HG03159 (cell line): ENCODE data around the gene KRTAP9-6.
"Not testable (repeated sequence)": the region's sequence is repeated elsewhere in the genome, so short reads cannot be mapped to it uniquely, and the experiment has no call there.

Experiments used
- ATAC-seq: cut with Tn5 transposase; IDR thresholded peaks from one replicate; pipeline ENCODE4 v1.9.1; 2021; ENCODE audit warnings: mild to moderate bottlenecking, moderate library complexity; ENCODE audit not compliant: unreplicated experiment

KRTAP9-6 gene

GRCh38 chr17:41265078-41265477 is at the start of gene KRTAP9-6:
Gene KRTAP9-6, plus strand, starts transcription at chr17:41265378. Its CDS starts 0 bp downstream, at chr17:41265378.
- no peak for ATAC-seq

GRCh38 chr17:41215681-41216080 is 49.5 kb upstream of the KRTAP9-6 start:
- no peak for ATAC-seq

- no peak for ATAC-seq
Observed at GRCh38 chr17:41223821-41224220, 41.4 kb upstream of the KRTAP9-6 start.

- no peak for ATAC-seq
Observed at GRCh38 chr17:41226051-41226450, 39.1 kb upstream of the KRTAP9-6 start.

- ATAC-seq, result not testable (repeated sequence)
Observed at GRCh38 chr17:41226598-41227095, 38.5 kb upstream of the KRTAP9-6 start, which contains the start of gene KRTAP9-2. Gene KRTAP9-2, plus strand, starts transcription at chr17:41226648. Its CDS starts 7 bp downstream, at chr17:41226655.

GRCh38 chr17:41230094-41230493 is 35.1 kb upstream of the KRTAP9-6 start:
- no peak for ATAC-seq

DNA sequence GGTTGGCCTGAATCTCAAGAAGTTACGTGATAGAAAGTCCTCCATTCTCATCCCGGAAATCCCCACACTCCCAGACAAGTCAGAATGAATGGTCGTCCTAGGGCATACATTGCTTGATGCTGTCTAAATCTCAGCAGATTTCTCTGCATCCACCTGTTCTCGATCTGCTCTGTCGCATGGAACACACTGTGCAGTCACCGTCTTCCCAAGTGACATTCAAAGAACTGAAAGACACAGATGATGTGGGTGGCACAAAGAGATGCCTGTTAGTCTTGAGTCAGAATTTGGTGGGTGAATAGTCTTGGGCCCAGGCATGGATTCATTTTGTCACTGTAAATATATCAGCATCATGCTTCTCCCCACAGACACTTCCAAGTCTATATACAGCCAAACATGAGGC is 33.4 kb upstream of the KRTAP9-6 start:
- ATAC-seq, result no peak

- ATAC-seq, result not testable (repeated sequence)
Observed at GRCh38 chr17:41232399-41233105, 32.6 kb upstream of the KRTAP9-6 start, which contains the start of gene KRTAP9-3. Gene KRTAP9-3, plus strand, starts transcription at chr17:41232449. Its CDS starts 53 bp downstream, at chr17:41232502.

DNA sequence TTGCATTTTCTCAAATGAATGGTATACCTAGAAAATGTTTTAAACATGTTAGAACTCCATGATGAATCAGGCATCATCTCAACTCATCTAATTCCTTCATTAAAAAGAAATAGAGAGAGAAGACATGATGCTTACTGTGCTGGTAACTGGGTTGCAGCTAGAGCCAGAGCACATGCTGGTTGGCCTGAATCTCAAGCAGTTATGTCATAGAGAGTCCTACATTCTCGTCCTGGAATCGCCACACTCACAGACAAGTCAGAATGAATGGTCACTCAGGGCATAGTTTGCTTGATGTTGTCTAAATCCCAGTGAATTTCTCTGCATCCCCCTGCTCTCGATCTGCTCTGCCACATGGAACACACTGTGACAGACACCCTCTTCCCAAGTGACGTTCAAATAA is 28.1 kb upstream of the KRTAP9-6 start:
- not testable (repeated sequence) for ATAC-seq

DNA sequence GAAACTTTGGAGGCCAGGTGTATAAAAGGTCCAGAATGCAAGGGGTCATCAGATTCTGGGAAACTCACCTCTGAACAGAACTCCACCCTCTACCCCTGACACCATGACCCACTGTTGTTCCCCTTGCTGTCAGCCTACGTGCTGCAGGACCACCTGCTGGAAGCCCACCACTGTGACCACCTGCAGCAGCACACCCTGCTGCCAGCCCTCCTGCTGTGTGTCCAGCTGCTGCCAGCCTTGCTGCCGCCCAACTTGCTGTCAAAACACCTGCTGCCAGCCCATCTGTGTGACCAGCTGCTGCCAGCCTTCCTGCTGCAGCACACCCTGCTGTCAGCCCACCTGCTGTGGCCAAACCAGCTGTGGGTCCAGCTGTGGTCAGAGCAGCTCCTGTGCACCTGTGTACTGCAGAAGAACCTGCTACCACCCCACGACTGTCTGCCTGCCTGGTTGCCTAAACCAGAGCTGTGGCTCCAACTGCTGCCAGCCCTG is 27.2 kb upstream of the KRTAP9-6 start, which contains the start of gene KRTAP9-8:
TSS of gene KRTAP9-8 (plus strand) at position 51 of the 489 bp plus-strand sequence. CDS start at position 104, 53 bp downstream.
- ATAC-seq, result not testable (repeated sequence)

DNA sequence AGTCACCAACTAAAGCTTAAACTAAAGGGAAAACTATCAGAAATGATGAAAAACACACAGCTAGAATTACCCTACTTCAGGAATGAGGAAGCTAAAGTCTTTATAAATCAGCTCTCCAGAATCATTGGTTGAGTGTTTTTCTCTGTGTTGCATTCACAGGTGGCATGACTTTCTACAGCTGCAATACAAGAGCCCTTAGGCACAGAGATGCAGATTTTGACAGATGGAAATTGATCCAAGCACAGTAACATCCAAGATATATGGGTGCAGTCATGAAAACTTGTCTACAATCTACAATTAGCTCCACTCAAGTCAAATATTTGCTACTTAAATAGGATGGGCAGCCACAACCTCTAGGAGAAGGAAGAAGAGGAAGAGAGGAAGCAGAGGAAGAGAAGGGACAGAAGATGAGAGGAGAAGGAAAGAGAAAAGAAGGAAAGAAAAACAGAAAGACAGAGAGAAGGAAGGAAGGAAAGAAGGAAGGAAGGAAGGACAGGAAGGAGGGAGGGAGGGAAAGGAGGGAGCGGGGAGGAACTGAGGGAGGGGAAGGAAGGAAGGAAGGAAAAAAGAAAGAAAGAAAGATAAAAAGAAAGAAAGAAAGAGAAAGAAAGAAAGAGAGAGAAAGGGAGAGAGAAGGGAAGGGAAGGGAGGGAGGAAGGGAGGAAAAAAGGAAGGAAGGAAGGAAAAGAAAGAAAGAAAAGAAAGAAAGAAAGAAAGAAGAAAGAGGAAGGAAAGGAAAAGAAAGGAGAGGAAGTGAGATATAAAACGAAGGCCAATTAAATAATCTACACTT is 18.0 kb upstream of the KRTAP9-6 start:
- not testable (repeated sequence) for ATAC-seq

- not testable (repeated sequence) for ATAC-seq
Observed at GRCh38 chr17:41249637-41250240, 15.4 kb upstream of the KRTAP9-6 start, which contains the start of gene KRTAP9-4. Gene KRTAP9-4, plus strand, starts transcription at chr17:41249687. Its CDS starts 34 bp downstream, at chr17:41249721.

- ATAC-seq, result no peak
Observed at GRCh38 chr17:41251261-41251660, 13.9 kb upstream of the KRTAP9-6 start.

DNA sequence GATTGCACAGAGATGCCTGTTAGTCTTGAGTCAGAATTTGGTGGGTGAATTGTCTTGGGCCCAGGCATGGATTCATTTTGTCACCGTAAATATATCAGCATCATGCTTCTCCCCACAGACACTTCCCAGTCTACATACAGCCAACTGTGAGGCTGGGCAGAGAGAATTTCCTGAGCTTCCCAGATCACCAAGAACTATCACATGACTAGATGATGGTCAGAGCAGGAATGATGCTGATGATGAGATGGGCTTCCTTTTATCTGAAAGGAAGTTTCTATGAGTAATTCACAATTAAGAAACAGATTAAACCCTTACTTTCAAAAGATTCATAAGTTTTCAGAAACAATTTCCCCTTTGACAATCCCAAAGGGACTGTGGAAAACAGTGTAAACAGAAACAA is 10.3 kb upstream of the KRTAP9-6 start:
- ATAC-seq, result no peak

DNA sequence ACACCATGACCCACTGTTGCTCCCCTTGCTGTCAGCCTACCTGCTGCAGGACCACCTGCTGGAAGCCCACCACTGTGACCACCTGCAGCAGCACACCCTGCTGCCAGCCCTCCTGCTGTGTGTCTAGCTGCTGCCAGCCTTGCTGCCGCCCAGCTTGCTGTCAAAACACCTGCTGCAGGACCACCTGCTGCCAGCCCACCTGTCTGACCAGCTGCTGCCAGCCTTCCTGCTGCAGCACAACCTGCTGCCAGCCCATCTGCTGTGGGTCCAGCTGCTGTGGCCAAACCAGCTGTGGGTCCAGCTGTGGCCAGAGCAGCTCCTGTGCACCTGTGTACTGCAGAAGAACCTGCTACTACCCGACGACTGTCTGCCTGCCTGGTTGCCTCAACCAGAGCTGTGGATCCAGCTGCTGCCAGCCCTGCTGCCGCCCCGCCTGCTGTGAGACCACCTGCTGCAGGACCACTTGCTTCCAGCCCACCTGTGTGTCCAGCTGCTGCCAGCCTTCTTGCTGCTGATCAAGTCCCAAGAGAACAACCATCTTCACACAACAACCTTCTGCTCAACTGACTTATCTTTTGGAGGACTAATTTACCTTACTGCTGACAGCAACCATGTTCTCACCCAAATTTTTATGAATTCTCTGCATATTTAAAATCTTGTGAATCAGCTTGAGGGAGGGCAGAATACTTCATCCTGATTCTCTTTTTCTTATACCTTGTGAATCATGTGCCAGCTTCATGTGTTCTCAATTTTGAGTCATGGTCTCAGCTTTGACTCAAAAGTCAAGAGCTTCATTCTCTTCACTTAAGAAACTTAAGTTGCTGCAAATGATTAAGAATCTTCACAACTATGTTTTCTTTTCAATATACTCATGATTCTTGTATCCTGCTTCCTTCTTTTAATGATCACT is 9.5 kb upstream of the KRTAP9-6 start, which contains the start of gene KRTAP9-9:
TSS of gene KRTAP9-9 (plus strand) at position 4 of the 910 bp plus-strand sequence.
- not testable (repeated sequence) for ATAC-seq

GRCh38 chr17:41256291-41256685 is 8.9 kb upstream of the KRTAP9-6 start:
- no peak for ATAC-seq

DNA sequence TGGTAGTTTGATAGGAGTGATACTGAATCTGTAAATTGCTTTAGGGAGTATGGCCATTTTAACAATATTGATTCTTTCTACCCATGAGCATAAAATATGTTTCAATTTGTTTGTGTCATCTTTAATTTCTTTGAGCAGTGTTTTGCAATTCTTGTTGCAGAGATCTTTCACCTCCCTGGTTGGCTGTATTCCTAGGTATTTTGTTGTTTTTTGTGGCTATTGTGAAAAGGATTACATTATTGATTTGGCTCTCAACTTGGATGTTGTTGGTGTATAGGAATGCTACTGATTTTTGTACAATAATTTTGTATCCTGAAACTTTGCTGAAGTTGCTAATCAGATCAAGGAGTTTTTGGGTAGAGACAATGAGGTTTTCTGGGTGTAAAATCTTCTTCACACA is 6.8 kb upstream of the KRTAP9-6 start:
- no peak for ATAC-seq

- ATAC-seq, result no peak
Observed at GRCh38 chr17:41263212-41263611, 2.0 kb upstream of the KRTAP9-6 start.

- ATAC-seq, result no peak
Observed at GRCh38 chr17:41264599-41264998, 579 bp upstream of the KRTAP9-6 start.

DNA sequence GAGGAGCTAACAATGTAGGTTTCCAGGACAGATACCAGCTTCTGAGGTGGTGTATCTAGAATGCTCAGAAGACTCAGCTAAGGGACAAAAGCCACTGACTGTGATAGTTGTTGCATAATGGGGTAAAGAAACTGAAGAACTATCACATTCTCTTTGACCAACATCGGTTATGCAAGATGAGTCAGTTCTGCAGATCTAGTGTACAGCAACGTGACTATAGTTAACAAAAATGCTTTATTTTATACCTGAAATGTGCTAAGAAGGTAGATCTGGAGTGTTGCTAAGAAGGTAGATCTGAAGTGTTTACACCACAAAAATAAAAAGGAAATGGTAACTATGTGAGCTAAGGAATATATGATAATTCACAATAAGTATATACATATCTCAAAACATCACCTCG is 2.5 kb downstream of the KRTAP9-6 start:
- ATAC-seq, result no peak
